Fibroblast of mammary gland (primary cell): ENCODE data around the gene FBXW11.
A peak's percentile ranks its signal among the peaks of the same experiment; 100 is the strongest.

Experiments
- DNase-seq: peaks from one replicate; pipeline ENCODE4 v3.0.0-alpha.2; 2010; ENCODE audit warnings: low read depth
- H3K4me3 ChIP-seq: 2 replicates; pipeline ENCODE4 v1.5.1; 2011; ENCODE audit warnings: low read depth, mild to moderate bottlenecking, low read length, moderate library complexity; ENCODE audit not compliant: control insufficient read depth
- TF ChIP-seq, protein P1 (sequence below): conservative IDR thresholded peaks from 2 replicates; pipeline ENCODE4 v1.5.1; 2011; ENCODE audit warnings: low read depth, low read length, inconsistent platforms; ENCODE audit not compliant: control insufficient read depth, insufficient read depth

FBXW11 gene

GRCh38 chr5:171989946-171990712, 16.3 kb downstream of the FBXW11 start:
- peak; percentile 26 for DNase-seq
- no peak overlapping the region for H3K4me3 ChIP-seq
- TF ChIP-seq, protein P1, sequence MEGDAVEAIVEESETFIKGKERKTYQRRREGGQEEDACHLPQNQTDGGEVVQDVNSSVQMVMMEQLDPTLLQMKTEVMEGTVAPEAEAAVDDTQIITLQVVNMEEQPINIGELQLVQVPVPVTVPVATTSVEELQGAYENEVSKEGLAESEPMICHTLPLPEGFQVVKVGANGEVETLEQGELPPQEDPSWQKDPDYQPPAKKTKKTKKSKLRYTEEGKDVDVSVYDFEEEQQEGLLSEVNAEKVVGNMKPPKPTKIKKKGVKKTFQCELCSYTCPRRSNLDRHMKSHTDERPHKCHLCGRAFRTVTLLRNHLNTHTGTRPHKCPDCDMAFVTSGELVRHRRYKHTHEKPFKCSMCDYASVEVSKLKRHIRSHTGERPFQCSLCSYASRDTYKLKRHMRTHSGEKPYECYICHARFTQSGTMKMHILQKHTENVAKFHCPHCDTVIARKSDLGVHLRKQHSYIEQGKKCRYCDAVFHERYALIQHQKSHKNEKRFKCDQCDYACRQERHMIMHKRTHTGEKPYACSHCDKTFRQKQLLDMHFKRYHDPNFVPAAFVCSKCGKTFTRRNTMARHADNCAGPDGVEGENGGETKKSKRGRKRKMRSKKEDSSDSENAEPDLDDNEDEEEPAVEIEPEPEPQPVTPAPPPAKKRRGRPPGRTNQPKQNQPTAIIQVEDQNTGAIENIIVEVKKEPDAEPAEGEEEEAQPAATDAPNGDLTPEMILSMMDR, result no peak

DNA sequence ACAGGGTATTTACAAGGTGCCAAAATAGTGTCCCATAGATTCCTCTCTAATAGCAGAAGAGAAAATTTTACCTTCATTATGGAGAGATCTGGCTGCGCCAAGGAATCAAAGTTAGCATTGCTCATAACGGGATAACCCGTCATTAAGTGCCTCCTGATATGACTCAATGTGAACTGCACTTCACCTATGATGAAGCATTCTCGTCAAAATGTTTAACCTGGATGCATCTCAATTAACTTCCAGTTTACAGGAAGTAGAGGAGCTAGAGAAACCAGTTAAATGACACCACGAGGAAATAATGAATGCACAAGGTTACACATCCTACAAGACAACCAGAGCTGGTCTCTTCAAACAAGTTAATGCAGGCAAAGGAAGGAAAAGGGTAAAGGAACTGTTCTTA, 17.2 kb downstream of the FBXW11 start:
- TF ChIP-seq, protein P1, result no peak
- peak; percentile 53 for DNase-seq
- H3K4me3 ChIP-seq, result no peak overlapping the region

DNA sequence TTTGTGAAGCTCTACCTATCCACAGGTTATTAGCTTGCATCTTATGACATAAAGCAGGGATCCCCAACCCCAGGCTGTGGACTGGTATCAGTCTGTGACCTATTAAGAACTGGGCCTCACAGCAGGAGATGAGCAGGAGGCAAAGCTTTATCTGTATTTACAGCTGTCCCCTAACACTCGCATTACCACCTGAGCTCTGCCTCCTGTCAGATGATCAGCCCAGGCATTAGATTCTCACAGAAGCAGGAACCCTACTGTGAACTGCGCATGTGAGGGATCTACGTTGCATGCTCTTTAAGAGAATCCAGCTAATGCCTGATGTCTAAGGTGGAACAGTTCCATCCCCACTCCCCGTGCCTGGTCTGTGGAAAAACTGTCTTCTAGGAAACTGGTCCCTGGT, 19.7 kb downstream of the FBXW11 start:
- no peak for DNase-seq
- H3K4me3 ChIP-seq, result no peak overlapping the region
- TF ChIP-seq, protein P1, result no peak

- no peak overlapping the region for H3K4me3 ChIP-seq
- DNase-seq, result peak; percentile 93
- TF ChIP-seq, protein P1, result no peak
Measured at GRCh38 chr5:171984748-171985419, 21.6 kb downstream of the FBXW11 start.

- TF ChIP-seq, protein P1, result no peak
- no peak for DNase-seq
- no peak overlapping the region for H3K4me3 ChIP-seq
Measured at GRCh38 chr5:171981847-171982246, 24.6 kb downstream of the FBXW11 start.

DNA sequence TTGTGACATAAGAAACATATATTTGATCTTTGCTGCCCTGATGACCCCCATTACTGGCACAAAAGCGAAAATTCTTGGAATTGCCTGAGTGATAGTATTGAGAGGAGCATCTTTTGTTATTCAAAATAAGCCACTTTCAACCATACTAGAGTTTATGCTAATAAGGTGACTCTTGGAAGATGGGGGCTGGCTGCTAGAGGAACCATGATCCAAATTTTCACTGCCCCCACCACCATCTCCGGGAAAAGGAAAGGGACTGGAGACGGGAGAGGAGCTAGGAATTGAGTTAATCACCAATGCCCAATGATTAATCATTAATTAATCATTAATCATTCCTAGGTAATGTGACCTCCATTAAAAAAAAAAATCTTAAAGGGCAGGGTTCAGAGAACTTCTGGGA, 25.6 kb downstream of the FBXW11 start:
- no peak for DNase-seq
- TF ChIP-seq, protein P1, result no peak
- no peak overlapping the region for H3K4me3 ChIP-seq

GRCh38 chr5:171979606-171980005, 26.8 kb downstream of the FBXW11 start:
- no peak for DNase-seq
- H3K4me3 ChIP-seq, result no peak overlapping the region
- TF ChIP-seq, protein P1, result no peak
